Adipose tissue (tissue), 3 donors: ENCODE results near the gene LCMT1. TPM values are rescaled to one million over a fixed set of nuclear protein-coding genes. Genes with fewer than 3 reads are reported as not detected.
"Not testable (repeated sequence)": the region's sequence is repeated elsewhere in the genome, so short reads cannot be mapped to it uniquely, and the experiment has no call there.

ENCODE experiments used
- H3K27ac ChIP-seq: one replicate; pipeline ENCODE4 v1.5.1; 2013; ENCODE audit warnings: low read depth, low read length
- WGBS, 3 donors: extraction: QIAGEN DNeasy Blood & Tissue Kit; methylation state at CpG; one replicate each; pipeline ENCODE4 v1.1.7; 2013; 5-methylcytosine and 5-hydroxymethylcytosine counted together
- polyA plus RNA-seq, 3 donors: library from polyadenylated mRNA; stranded (reverse); fragments of 200-250 nt; gene quantifications; one replicate each; pipeline ENCODE4 v1.2.3, GENCODE V29; 2013
- donor health status: healthy with polysubstance abuse.
- donor health status: Bipolar disorder and iron deficiency.
- donor health status: healthy.

LCMT1 gene
- polyA plus RNA-seq, 3 donors = 19.0 to 30.4 (median 23.1) TPM

DNA sequence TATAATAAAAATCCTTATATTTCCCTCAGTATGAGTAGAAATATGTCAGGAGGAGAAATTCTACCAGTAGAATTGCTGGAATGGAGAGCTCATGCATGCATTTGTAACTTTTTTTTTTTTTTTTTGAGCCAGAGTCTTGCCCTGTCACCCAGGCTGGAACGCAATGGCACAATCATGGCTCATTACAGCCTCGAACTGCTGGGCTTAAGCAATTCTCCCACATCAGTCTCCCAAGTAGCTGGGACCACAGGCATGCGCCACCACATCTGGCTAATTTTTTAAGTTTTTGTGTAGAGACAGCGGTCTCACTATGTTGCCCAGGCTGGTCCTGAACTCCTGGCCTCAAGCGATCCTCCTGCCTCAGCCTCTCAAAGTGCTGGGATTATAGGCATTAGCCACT, 21.2 kb downstream of the LCMT1 start:
- not testable (repeated sequence) for H3K27ac ChIP-seq
- WGBS, 3 donors = 91 to 94% (median 92%) methylated on average over 5 of the region's 5 CpGs

DNA sequence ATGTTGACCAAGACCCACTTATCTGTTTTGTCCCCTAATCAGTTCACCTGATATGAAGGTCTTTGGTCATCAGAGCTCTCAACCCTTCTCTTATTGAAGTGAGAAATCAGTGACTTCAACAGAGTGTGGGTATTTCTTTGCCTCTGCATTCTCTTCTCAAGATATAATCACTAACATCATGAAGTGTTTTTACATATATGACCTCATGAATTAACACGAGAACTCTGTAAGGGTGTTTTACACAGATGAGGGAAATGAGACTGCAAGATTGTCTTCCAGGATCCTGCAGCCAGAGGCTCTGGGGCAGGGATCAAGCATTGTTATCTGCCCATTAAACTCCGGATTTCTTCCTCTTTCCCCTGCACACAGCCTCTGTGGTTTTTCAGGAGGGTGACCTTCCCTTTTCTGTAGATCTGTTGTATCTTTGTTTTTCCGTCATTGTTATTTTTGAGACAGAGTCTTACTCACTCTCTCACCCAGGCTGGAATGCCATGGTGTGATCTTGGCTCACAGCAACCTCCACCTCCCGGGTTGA, 22.7 kb downstream of the LCMT1 start:
- 54 to 85% (median 69%) methylated on average over 4 of the region's 4 CpGs for WGBS, 3 donors
- H3K27ac ChIP-seq = no peak overlapping the region

DNA sequence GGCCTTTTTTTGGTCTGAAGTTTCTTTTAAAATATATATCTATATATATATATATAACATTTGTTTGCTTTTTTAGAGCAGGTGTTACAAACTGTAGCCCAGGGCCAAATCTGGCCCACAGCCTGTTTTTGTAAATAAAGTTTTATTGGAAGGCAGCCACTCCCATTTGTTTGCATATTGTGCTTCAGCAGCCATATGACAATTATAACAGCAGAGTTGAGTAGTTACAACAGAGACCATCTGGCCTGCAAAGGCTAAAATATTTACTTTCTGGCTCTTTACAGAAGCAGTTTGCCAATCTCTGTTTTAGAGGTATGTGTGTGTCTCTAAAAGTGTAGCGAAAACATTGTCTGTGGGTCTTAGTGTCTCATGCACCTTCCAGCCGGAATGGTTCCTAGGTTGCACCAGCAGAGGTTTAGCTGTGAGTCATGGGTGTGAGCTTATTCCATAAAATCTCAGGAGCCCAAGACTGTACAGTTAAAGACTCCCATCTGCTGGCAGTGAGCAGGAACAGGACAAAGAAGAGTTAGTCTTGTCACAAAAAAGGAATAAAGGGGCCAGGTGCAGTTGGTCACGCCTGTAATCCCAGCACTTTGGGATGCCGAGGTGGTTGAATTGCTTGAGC, 23.8 kb downstream of the LCMT1 start:
- WGBS, 3 donors = 89 to 98% (median 95%) methylated on average over 4 of the region's 4 CpGs

DNA sequence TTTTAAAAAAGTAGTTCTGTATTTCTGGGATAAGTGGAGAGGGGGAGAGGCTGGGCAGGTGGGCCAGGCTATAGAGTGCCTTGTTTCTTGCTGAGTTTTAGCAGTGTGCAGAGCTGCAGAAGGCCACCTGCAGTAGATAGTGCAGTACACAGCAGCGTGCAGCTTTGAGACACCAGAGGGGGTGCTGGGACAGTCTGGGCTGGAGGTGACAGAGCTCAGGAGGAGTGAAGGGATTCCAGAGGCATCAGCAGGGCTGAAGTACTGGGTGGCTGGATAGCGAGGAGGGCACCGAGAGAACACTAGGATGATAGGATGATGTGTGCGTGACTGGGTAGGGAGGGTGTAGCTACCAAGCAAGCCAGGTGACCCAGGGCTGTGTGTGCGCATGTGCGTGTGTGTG, 26.6 kb downstream of the LCMT1 start:
- WGBS, 3 donors = 88 to 100% (median 96%) methylated on average over 6 of the region's 6 CpGs
- no peak overlapping the region for H3K27ac ChIP-seq

More for the DNA sequence above, 23.8 kb downstream of the LCMT1 start:
- no peak overlapping the region for H3K27ac ChIP-seq

DNA sequence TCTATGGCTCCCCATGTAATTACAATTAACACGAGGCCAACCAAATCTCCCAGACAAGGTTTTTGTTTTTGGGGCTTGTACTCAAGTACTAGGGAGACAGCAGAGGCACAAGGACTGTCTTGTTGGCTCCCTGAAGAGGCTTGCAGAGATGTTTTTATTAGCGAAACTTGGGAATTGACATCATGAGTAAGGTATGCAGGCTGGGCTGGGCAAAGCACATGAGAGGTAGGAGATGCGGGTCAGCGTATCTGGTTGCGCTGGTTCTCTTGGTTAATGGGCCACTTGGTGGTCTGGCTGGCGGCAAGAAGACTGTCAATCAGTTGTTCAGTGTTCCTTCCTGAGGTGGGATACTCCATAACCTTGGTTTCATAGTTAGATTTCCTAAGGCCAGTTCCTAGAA, 28.9 kb downstream of the LCMT1 start:
- no peak overlapping the region for H3K27ac ChIP-seq
- 89 to 91% (median 91%) methylated on average over 6 of the region's 6 CpGs for WGBS, 3 donors

DNA sequence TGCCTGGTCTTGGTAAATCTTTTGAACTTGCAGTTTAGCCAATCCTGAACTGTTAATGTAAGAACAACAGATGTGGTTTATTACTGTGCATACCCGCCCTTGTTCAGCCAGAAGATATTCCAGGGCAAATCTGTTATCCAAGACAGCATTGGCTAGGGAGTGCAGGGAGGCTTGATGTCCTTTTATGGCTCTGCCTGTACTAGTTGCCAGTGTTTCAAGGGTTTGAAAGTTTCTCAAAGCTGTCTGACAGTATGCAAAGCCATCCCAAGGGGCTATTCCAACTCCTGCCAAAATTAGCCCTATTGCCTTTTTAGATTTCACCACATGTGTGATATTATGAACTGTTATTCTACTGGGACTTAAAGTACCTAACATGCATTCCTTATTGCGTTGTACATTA, 30.1 kb downstream of the LCMT1 start:
- no peak overlapping the region for H3K27ac ChIP-seq
- WGBS, 3 donors = 67 to 75% (median 74%) methylated on average over 2 of the region's 2 CpGs

DNA sequence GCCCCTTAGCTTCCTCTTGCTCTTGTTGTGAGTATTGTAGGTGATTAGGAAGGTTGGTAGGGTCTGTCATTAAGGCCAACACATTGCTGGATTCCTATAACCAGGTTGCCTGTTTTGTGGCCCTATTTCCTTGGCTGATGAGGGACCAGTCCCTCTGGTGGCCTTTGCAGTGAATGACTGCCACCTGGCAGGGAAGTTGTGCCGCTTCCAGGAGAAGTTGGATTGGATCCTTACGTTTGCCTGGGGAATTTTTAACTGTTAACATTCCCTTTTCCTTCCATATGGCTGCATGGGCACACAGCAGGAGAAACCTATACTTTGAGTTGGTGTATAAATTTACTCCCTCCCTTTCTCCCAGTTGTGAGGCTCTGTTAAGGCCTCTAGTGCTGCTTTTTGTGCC, 32.4 kb downstream of the LCMT1 start:
- no peak overlapping the region for H3K27ac ChIP-seq
- 5 to 60% (median 58%) methylated on average over 2 of the region's 2 CpGs for WGBS, 3 donors

DNA sequence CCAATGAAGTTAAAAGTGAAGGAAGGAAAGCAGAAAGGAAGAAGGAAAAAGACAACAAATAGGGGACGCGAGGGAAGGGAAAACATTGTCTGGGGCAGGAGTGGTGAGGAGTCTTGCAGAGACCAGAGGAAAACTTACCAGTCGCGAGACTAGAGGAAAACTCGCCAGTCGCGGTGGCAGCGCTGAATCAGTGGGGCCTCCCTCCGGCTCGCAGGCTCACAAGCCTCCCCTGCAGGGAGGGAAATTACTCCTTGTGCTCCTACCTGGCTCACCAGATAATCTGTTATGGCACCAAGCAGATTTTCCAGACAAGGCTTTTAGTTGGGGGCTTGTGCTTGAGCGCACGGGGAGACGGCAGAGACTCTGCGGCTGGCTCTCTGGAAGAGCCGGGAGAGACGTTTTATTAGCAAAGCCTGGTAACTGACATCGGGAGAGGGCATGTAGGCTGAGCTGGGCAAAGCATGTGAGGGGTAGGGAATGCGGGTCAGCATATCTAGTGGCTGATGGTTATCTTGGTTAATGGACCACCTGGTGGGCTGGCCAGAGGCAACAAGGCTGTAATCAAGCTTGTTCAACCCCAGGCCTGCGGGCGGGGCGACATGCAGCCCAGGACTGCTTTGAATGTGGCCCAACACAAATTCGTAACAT, 37.1 kb downstream of the LCMT1 start:
- WGBS, 3 donors = 87 to 93% (median 91%) methylated on average over 22 of the region's 22 CpGs
- H3K27ac ChIP-seq = no peak overlapping the region

DNA sequence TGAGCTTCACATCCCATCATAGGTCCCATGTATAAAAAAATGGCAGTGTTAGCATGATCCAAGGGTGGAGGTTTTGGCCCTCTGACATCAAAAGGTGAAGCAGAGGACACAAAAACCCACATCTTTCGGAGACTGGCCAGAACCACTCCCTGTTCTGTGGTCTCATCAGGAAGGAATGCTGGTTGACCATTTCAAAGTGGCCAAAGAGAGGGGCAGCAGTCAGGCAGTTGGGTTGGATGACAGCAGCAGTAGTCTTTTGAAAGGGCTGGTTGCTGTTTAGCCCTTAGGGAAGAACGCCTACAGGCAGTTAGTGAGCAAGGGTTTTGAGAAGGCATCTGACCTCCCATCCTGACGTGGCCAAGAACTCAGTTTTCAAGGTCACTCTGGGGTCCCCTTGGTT, 40.5 kb downstream of the LCMT1 start:
- 77 to 93% (median 81%) methylated on average over 3 of the region's 3 CpGs for WGBS, 3 donors
- no peak overlapping the region for H3K27ac ChIP-seq

DNA sequence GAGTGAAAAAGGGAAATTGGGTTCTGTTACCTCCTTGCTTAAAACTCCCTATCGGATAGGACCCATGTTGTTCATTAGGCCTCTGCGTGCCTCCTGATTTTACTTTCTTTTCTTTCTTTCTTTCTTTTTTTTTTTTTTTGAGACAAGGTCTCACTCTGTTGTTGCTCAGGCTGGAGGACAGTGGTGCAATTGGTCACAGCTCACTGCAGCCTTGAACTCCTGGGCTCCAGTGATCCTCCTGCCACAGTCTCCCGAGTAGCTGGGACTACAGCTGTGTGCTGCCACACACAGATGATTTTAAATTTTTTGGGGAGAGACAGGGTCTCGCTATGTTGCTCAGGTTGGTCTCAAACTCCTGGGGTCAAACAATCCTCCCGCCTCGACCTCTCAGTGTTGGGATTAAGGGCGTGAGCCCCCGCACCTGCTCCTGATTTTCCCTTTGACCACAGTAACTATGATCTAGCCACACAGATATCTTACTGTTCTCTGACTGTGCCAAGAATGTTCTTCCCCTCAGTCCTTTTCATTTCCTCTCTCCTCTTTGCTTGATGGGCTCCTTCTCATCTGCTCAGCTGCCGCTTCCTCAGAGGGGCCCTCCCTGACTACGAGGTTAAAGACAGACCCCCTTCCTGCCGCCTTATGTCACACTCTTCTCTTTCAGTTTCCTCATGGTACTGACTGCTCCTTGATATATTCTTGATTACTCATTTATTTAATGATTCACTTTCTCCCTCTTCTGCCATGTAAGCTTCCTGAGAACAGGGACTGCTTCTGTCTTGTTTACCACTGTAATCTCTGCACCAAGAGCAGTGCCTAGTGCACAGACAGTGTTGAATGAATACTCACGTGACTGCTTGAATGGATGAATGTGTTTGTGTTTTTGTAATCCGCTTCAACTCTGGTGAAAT, 44.3 kb downstream of the LCMT1 start:
- WGBS, 3 donors = 90 to 91% (median 90%) methylated on average over 13 of the region's 13 CpGs
- H3K27ac ChIP-seq = no peak overlapping the region

DNA sequence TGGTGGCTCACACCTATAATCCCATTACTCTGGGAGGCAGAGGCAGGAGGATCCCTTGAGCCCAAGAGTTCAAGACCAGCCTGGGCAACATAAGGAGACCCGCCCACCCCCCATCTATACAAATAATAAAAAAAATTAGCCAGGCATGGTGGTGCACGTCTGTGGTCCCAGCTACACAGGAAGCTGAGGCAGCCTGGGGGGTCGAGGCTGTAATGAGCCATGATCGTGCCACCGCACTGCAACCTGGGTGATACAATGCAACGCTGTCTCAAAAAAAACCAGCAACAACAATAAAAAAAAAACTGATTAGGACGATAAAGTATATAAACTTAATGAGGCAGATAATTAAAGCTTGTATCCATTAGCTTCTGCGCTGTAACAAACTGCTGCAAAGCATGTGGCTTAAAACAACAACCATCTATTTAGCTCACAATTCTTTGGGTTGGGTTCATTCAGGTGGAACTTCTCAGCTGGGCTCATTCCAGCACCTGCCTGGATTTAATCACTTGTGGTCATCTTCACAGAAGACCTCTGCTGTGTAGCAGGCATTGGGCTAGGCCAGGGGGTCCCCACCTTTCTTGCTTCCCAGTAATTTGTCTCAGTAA, 45.8 kb downstream of the LCMT1 start:
- H3K27ac ChIP-seq = no peak overlapping the region
- 92 to 95% (median 94%) methylated on average over 8 of the region's 8 CpGs for WGBS, 3 donors

DNA sequence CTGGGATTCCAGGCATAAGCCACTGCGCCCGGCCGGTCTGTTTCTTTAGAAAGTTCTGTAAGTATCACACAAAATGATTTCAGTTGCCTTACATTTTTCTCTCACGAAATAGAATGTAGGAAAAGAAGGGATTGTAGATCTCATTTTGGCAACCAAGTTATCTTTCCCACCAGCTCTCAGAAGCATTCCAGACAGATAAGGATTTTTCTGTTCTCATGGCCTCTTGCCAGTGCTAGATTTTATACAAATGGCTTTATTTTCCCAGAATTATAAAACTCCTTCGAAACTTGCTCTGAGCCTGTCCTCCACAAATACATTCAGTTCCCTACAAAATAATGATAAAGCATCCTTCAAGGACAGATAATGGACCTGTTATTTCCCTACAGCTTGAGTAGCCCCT, 46.9 kb downstream of the LCMT1 start:
- 68 to 77% (median 72%) methylated on average over 5 of the region's 5 CpGs for WGBS, 3 donors
- H3K27ac ChIP-seq = no peak overlapping the region

DNA sequence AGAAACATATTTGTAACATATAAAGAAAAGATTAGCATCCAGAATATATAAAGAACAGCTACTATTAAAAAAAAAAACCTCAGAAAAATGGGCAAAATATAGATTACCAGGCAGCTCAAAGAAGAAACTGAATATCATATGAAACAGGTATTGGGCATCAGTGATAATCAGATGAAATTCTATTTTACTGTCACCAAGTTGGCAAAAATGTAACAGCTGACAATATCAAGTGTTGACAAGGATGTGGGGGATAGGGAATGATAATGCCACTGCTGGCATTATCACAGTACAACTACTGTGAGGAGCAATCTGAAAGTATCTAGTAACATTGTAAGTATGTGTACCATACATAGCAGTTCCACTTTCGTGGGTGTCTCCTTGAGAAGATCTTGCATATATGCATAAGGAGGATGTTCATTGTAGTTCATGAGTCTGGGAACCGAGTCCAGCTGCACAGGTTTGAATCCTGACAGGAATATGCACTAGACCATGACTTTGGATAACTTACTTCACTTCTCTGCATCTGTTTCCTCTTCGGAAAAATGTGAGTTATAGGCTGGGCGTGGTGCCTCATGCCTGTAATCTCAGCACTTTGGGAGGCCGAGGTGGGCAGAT, 50.3 kb downstream of the LCMT1 start:
- WGBS, 3 donors = 94 to 96% (median 96%) methylated on average over 5 of the region's 5 CpGs
- no peak overlapping the region for H3K27ac ChIP-seq

DNA sequence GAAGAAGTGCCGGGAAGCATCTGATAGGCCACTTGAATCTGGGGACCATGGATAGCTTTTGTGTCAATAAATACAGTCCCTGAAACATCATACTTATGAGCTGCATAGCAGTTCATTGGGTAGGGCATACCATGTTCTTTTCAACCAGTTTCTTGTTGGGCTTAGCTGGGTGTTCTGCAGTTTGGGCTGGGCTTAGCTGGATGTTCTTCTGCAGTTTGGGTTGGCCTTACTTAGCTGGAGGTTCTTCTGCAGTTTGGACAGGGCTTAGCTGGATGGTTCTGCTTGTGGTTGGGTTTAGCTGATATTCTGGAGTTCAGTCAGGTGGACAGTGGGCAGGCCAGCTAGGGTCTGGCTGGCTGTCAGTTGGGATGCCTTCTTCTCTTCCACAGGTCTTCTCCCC, 52.1 kb downstream of the LCMT1 start:
- WGBS, 3 donors = 98 to 100% (median 99%) methylated on average over 1 of the region's 1 CpG
- no peak overlapping the region for H3K27ac ChIP-seq

DNA sequence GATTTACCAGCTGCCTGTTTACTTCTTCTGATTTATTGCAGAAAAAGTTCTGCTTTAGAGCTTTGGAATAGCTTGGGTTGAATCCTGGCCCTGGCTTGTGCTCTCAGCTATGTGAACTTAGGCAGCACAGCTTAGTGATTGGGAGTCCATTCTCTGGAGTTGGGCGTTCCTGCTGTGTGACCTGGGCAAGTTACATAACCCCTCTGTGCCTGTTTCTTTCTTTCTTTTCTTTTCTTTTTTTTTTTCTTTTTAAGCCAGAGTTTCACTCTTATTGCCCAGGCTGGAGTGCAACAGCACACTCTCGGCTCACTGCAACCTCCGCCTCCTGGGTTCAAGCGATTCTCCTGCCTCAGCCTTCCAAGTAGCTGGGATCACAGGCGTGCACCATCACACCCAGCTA, 53.7 kb downstream of the LCMT1 start:
- H3K27ac ChIP-seq = no peak overlapping the region
- WGBS, 3 donors = 76 to 79% (median 78%) methylated on average over 5 of the region's 5 CpGs

DNA sequence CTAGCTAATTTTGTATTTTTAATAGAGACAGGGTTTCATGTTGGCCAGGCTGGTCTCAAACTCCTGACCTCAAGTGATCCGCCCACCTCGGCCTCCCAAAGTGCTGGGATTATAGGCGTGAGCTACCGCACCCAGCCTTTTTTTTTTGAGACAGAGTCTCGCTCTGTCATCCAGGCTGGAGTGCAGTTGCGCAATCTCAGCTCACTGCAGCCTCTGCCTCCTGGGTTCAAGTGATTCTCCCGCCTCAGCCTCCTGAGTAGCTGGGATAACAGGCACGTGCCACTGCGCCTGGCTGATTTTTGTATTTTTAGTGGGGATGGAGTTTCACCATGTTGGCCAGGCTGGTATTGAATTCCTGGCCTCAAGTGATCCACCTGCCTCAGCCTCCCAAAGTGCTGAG, 56.4 kb downstream of the LCMT1 start:
- not testable (repeated sequence) for H3K27ac ChIP-seq
- WGBS, 3 donors = 92 to 95% (median 94%) methylated on average over 9 of the region's 9 CpGs

DNA sequence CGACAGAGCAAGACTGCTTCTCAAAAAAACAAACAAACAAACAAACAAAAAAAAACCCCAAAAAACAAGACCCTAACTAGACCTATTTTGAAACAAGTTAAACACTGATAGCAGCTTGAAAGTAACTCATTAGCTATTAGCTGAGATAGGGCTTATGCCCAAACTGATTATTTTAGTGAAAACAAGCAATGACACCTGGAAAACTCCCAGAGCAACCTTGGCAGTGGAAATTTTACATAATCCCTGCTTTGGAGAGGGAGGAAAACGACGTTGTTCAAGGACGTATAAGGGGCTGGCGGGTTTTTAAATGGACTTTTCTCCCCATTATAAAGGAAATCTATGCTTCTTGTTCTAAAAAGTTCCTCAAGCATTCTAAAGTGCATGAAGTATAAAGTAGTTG, 59.8 kb downstream of the LCMT1 start:
- H3K27ac ChIP-seq = no peak overlapping the region
- WGBS, 3 donors = 42 to 95% (median 91%) methylated on average over 5 of the region's 5 CpGs

DNA sequence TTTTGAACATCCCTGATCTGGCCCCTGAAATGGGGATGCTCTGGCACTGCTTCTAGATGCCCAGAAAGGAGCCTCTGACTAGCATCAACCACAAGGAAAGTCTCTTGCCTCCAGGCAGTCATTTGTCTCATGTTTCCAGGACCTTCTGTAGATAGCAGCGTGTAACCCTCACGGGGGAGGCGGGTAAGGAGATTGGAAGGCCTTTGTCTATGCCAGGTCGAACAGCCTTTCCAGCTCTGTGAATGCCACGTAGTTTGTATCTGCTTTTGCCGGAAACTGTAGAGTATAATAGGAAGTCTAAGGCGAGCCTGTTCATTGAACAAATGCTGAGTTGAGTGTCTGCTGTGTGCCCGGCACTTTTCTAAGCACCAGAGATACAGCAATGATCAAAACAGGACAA, 61.3 kb downstream of the LCMT1 start:
- WGBS, 3 donors = 43 to 95% (median 95%) methylated on average over 8 of the region's 8 CpGs

More for the DNA sequence above, 61.3 kb downstream of the LCMT1 start:
- H3K27ac ChIP-seq = no peak overlapping the region
